ENCODE data around the gene PLIN4. TPM values are rescaled to one million over a fixed set of nuclear protein-coding genes. Genes with fewer than 3 reads are reported as not detected.

The PLIN4 gene
- total and polyA plus RNA-seq, 9 of the 15 experiments (the other 6 are each of a cell fraction or from before 2014, with no cell fraction given) = 0.04 to 0.16 (median 0.07) TPM; not detected in 3

DNA sequence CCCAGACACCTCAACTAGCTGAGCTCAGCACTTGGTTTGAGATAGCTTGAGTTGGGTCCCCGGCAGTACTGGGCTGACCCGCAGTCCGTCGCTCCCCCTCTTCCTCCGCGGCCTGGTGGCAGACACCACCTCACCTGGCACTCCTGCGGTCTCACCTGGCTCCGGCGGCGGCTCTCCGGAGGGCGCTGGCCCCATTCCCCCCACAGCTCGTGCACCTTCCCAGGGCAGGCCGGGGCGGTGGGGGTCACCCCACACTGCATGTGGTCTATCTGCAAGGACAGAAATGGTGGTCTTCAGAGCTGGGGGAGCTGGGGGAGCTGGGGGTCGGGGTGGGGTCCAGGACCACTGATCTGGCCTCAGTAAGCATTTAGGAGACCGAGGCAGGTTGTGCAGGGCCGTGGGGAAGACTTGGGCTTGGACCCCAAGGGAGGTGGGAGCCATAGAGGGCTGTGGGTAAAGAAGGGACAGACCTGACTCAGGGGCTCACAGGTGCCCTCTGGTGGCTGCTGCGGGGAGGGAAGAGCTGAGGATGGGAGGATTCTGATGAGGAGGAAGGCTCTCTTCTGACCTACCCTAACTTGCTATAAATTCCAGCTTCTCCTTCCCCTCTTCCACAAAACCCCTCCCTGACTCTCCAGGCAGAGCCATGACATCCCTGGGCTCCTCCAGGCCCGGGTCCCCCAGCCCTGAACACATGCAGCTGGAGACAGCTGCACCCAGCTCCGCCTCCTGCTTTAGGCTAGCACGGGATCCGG lies 6.7 kb upstream of the PLIN4 start:
- DNase-seq (ENCODE audit: extremely low read depth in 1 of 4, low spot score in 3 of 4) (peak; percentile 65 to 77 (median 74)), ATAC-seq (peak; percentile 90), FAIRE-seq (peak; percentile 80)
- H3K9me3 ChIP-seq (replicated peaks; ENCODE audit: control insufficient read depth, insufficient read depth, low read depth, low read length) = no peaks in the 10 kb centered on the region
- no TSS peak for BruUV-seq (replicated peaks)
- H2AFZ ChIP-seq (ENCODE audit: low read depth, low read length) = no peak overlapping the region
- H3K4me1 ChIP-seq (replicated peaks in 1 of 2; ENCODE audit: control insufficient read depth in 2 of 2, insufficient read depth in 2 of 2, low read length in 2 of 2) = peaks cover 0 to 37% of the 10 kb centered on the region in 2 experiments; a peak in 4 of 5 replicates
- no peak overlapping the region for H3K4me2 ChIP-seq (ENCODE audit: insufficient read depth, low read length)
- H4K20me1 ChIP-seq (replicated peaks; ENCODE audit: control insufficient read depth, insufficient read depth, low read length) = 0 out of 2 replicates have a peak, but pooled peaks cover 3% of the 10 kb centered on the region
- ChIA-PET CTCF (ENCODE audit: low intra/inter-chr PET ratio) (interaction anchor here (0.7 to 1.4 kb wide), 2 partner anchors 257 to 258 kb away, joined by 5 to 12 read pairs; no protein-coding TSS in a partner anchor), POLR2A (interaction anchor here (0.6 to 1.9 kb wide), 7 partner anchors 9 to 278 kb away, joined by 3 to 8 read pairs (median 3); partner anchors contain the start of genes FEM1A, PLIN5 and YJU2)
- no peak overlapping the region for H3K27ac ChIP-seq (ENCODE audit: extremely low read depth, low read depth, low read length)
- H3K27me3 ChIP-seq (ENCODE audit: control insufficient read depth in 2 of 2, insufficient read depth in 2 of 2, low read length in 2 of 2) = no peaks in the 10 kb centered on the region; a peak in 1 of 5 replicates
- no peak overlapping the region for H3K4me3 ChIP-seq
- intact Hi-C loops (cut with micrococcal nuclease) (loop anchor here (1.0 kb wide), 1 partner anchor 258 kb away; no protein-coding TSS in a partner anchor), in situ Hi-C loops (cut with MboI) (no loop called here)
- peak overlapping the region in 1 of 2 experiments; percentile 55; a peak in 2 of 4 replicates for H3K9ac ChIP-seq (ENCODE audit: insufficient read depth in 1 of 2, low read depth in 2 of 2, low read length in 2 of 2)
- no peaks in the 10 kb centered on the region for H3K9me1 ChIP-seq (ENCODE audit: control insufficient read depth, insufficient read depth, low read length)
- 66% methylated on average over 15 of the region's 23 CpGs for WGBS (ENCODE audit: insufficient coverage, low coverage, missing lambda C conversion rate)
- no peaks in the 10 kb centered on the region for H3K79me2 ChIP-seq (ENCODE audit: control insufficient read depth, insufficient read depth, low read length)
- no peaks in the 10 kb centered on the region for H3K36me3 ChIP-seq (ENCODE audit: control insufficient read depth, insufficient read depth, low read length)
- TF ChIP-seq KLF16 (IDR thresholded peaks at IDR 0.05) (peak; percentile 64; the same call in 1 of the 2 replicates), JUND (IDR thresholded peaks at IDR 0.05; ENCODE audit: borderline replicate concordance, low read depth, low read length) (peak; percentile 47; the same call in 1 of the 2 replicates), JUND (tag; IDR thresholded peaks at IDR 0.05; ENCODE audit: borderline replicate concordance, low read depth, low read length) (no peak), ZNF830 (CRISPR knock-in tag; IDR thresholded peaks at IDR 0.05) (no peak), KDM1A (IDR thresholded peaks at IDR 0.05) (peak in 1 of 2 experiments; percentile 66; a peak in 2 of 4 replicates), SMARCA4 (IDR thresholded peaks at IDR 0.05) (no peak), BCOR (IDR thresholded peaks at IDR 0.05) (peak; percentile 48; the same call in 1 of the 2 replicates), HCFC1 (IDR thresholded peaks at IDR 0.05; ENCODE audit: low read depth, low read length) (0 out of 2 replicates have a peak, but pooled peaks have one; percentile 25), SPI1 (IDR thresholded peaks at IDR 0.05; ENCODE audit: borderline replicate concordance, low read depth, low read length) (peak; percentile 9; the same call in 1 of the 2 replicates), ZNF778 (CRISPR knock-in tag; IDR thresholded peaks at IDR 0.05) (no peak), RAD21 (CRISPR knock-in tag; conservative IDR thresholded peaks at IDR 0.05 in 1 of 2, IDR thresholded peaks at IDR 0.05 in 1 of 2) (peak; percentile 20 to 58; a peak in 3 of 4 replicates), CBX1 (IDR thresholded peaks at IDR 0.05; ENCODE audit: low read depth) (peak; percentile 47; the same call in 1 of the 2 replicates), PTBP1 (IDR thresholded peaks at IDR 0.05; ENCODE audit: low read depth, low read length) (peak; percentile 75; the same call in 1 of the 2 replicates)
- TF ChIP-seq, protein P1, sequence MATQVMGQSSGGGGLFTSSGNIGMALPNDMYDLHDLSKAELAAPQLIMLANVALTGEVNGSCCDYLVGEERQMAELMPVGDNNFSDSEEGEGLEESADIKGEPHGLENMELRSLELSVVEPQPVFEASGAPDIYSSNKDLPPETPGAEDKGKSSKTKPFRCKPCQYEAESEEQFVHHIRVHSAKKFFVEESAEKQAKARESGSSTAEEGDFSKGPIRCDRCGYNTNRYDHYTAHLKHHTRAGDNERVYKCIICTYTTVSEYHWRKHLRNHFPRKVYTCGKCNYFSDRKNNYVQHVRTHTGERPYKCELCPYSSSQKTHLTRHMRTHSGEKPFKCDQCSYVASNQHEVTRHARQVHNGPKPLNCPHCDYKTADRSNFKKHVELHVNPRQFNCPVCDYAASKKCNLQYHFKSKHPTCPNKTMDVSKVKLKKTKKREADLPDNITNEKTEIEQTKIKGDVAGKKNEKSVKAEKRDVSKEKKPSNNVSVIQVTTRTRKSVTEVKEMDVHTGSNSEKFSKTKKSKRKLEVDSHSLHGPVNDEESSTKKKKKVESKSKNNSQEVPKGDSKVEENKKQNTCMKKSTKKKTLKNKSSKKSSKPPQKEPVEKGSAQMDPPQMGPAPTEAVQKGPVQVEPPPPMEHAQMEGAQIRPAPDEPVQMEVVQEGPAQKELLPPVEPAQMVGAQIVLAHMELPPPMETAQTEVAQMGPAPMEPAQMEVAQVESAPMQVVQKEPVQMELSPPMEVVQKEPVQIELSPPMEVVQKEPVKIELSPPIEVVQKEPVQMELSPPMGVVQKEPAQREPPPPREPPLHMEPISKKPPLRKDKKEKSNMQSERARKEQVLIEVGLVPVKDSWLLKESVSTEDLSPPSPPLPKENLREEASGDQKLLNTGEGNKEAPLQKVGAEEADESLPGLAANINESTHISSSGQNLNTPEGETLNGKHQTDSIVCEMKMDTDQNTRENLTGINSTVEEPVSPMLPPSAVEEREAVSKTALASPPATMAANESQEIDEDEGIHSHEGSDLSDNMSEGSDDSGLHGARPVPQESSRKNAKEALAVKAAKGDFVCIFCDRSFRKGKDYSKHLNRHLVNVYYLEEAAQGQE (IDR thresholded peaks at IDR 0.05; ENCODE audit: borderline replicate concordance) = peak; percentile 29; the same call in 1 of the 2 replicates
- TF ChIP-seq, protein P1 (CRISPR knock-in tag; IDR thresholded peaks at IDR 0.05; ENCODE audit: low read depth) = no peak

Measured in K562 (cell line).